Adrenal gland (tissue), 12 donors: ENCODE results near the gene WFDC1. TPM values are rescaled to one million over a fixed set of nuclear protein-coding genes. Genes with fewer than 3 reads are reported as not detected.

Source experiments
- DNase-seq, 7 donors: peaks; one replicate each; pipeline ENCODE4 v3.0.0-alpha.2; 2019 to 2020
- H3K27ac ChIP-seq, 5 donors: fragments of 200-600 bp; sonication (generic) in 4 of 5; 1 replicate in 3 of 5; 2 replicates in 2 of 5; pipeline versions ENCODE4 v1.5.1 to v1.8.0; 2016 to 2020; ENCODE audit warnings: mild to moderate bottlenecking in 1 of 5
- H3K27me3 ChIP-seq: fragments of 200-600 bp; 2 replicates; pipeline ENCODE4 v1.8.0; 2021
- H3K36me3 ChIP-seq, 2 donors: fragments of 200-600 bp; replicated peaks in 1 of 2; 1 replicate in 1 of 2; 2 replicates in 1 of 2; pipeline versions ENCODE4 v1.5.1 to v1.8.0; 2018 to 2022
- H3K4me1 ChIP-seq, 2 donors: fragments of 200-600 bp; replicated peaks in 1 of 2; 1 replicate in 1 of 2; 2 replicates in 1 of 2; pipeline versions ENCODE4 v1.5.1 to v1.8.0; 2018 to 2021
- H3K4me3 ChIP-seq, 4 donors: fragments of 200-600 bp; sonication (generic) in 3 of 4; one replicate each; pipeline ENCODE4 v1.5.1; 2016 to 2018
- H3K9me3 ChIP-seq, 3 donors: fragments of 200-600 bp; sonication (generic) in 1 of 3; replicated peaks in 1 of 3; 1 replicate in 2 of 3; 2 replicates in 1 of 3; pipeline versions ENCODE4 v1.5.1 to v1.8.0; 2016 to 2021
- POLR2A ChIP-seq, 2 donors: fragments of 450-650 bp; IDR thresholded peaks; one replicate each; pipeline ENCODE4 v1.6.1; 2017; ENCODE audit warnings: antibody characterized with exemption in 2 of 2, mild to moderate bottlenecking in 2 of 2, moderate library complexity in 1 of 2
- WGBS, 4 donors: extraction: QIAGEN DNeasy Blood & Tissue Kit in 2 of 4; methylation state at CpG; one replicate each; pipeline versions ENCODE4 v1.1.5 to v1.1.7; 2013 to 2017; 5-methylcytosine and 5-hydroxymethylcytosine counted together
- intact Hi-C, 2 donors: fragments of 100-400 bp; cut with DNase I; formaldehyde crosslinking; loops; one replicate each; pipeline versions ENCODE4 v1.14.1 to v1.15.0; 2022 to 2023
- polyA plus RNA-seq, 3 donors: library from polyadenylated mRNA; stranded (reverse); fragments of 200-250 nt in 2 of 3; fragments of 350-450 nt in 1 of 3; fragmentation: Illumina TruSeq in 1 of 3; extraction: RNeasy Lipid Tissue Mini Kit (QIAGEN cat#74804) in 1 of 3; gene quantifications; one replicate each; pipeline ENCODE4 v1.2.3, GENCODE V29; 2013 to 2014
- total RNA-seq, 9 donors: library from RNA; depleted of rRNA in 4 of 9; stranded (reverse); fragments of >200 nt in 4 of 9; fragments of 120-200 nt in 1 of 9; fragmentation: NEBNext Ultra II Directional in 1 of 9; extraction: Animal tissue kit (Norgen Biotek cat#: 25700) in 1 of 9; gene quantifications; one replicate each; pipeline versions ENCODE4 v1.1.0 to v1.2.4, GENCODE V29; 2013 to 2023
- TF ChIP-seq, protein P1 (sequence below), 6 experiments: fragments of 450-650 bp in 4 of 6; fragments of 200-600 bp in 2 of 6; sonication (generic) in 1 of 6; IDR thresholded peaks; 1 replicate in 5 of 6; 2 replicates in 1 of 6; pipeline versions ENCODE4 v1.5.1 to v1.8.0; 2016 to 2021; ENCODE audit warnings: antibody characterized with exemption in 6 of 6, mild to moderate bottlenecking in 2 of 6, moderate library complexity in 1 of 6
- donor health status: healthy with polysubstance abuse.
- donor health status: Bipolar disorder and iron deficiency.
- donor health status: DM: yes; HTN: yes; CAD: no.
- donor health status: DM: no; HTN: no; CAD: no.
- donor health status: DM: no; HTN: no; CAD: no.
- donor health status: DM: yes; HTN: yes; CAD: no.

Gene WFDC1
- total and polyA plus RNA-seq, 12 donors = 9.6 to 284 (median 39.8) TPM

DNA sequence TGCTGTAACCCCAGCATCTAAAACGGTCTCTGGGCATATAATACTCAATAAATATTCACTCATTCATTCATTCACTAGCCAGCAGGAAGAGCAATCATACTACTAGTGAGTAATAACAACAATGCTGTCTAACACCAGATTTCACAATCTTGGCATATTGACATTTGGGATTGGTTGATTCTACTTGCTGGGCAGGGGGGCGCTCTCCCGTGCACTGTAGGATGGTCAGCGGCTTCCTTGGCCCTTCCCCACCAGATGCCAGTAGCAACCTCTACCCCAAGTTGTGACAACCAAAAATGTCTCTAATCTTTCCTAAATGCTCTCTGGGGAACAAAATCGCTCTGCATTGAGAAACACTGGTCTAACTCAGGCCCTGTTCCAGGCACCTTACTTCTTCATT lies 20.7 kb downstream of the WFDC1 start:
- peaks cover 12% of the 10 kb centered on the region for H3K27me3 ChIP-seq
- no peaks in the 10 kb centered on the region for H3K36me3 ChIP-seq
- TF ChIP-seq, protein P1, sequence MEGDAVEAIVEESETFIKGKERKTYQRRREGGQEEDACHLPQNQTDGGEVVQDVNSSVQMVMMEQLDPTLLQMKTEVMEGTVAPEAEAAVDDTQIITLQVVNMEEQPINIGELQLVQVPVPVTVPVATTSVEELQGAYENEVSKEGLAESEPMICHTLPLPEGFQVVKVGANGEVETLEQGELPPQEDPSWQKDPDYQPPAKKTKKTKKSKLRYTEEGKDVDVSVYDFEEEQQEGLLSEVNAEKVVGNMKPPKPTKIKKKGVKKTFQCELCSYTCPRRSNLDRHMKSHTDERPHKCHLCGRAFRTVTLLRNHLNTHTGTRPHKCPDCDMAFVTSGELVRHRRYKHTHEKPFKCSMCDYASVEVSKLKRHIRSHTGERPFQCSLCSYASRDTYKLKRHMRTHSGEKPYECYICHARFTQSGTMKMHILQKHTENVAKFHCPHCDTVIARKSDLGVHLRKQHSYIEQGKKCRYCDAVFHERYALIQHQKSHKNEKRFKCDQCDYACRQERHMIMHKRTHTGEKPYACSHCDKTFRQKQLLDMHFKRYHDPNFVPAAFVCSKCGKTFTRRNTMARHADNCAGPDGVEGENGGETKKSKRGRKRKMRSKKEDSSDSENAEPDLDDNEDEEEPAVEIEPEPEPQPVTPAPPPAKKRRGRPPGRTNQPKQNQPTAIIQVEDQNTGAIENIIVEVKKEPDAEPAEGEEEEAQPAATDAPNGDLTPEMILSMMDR (IDR thresholded peaks at IDR 0.05) = no peak
- no peak for TF ChIP-seq POLR2A (IDR thresholded peaks at IDR 0.05)
- H3K4me3 ChIP-seq = no peak overlapping the region
- WGBS, 4 donors = 68 to 78% (median 76%) methylated on average over 5 of the region's 5 CpGs
- no peak overlapping the region for H3K27ac ChIP-seq
- DNase-seq = no peak
- intact Hi-C loops = no loop called here
- H3K4me1 ChIP-seq = peaks cover 0 to 2% of the 10 kb centered on the region in 2 donors
- H3K9me3 ChIP-seq = no peaks in the 10 kb centered on the region

DNA sequence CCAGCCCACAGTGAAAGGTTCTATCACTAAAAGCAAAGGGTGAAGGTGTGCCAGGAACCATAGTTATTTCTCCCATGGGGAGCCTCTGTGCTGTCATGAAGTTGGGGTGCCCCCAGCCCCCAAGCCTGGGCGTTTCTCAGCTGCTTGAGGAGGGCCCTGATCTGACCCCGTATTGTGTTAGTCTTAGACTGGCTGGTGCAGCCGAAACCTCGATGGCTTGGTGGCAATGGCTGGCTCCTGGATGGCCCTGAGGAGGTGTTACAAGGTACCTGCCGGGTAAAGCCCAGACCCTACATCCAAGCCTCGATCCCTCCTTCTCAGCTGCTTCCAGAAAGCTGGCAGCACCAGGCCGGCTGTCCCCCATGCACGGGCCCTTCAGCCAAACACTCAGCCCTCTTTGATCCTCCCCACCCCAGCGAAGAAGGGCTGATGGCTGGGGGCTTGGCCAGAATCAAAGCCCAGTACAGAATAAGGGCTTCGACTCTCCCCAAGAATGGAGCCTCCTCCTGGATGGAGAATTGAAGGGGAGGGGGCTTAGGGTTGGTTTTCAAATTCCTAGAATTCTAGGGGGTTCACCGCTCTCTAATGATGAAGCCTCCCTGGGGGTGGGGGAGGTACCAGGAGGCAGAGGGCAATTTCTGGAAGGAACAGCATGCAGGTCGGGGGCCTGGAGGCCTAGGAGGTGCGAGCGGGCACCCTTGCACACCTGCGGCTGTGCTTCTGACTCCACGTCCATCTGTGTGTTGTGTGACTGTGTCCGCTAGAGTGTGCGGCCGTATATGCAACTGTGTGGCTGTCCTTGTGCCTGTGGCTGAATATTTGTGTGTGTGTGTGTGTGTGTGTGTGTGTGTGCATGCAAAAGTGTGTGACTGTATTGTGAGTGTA lies 23.7 kb downstream of the WFDC1 start:
- 82 to 85% (median 83%) methylated on average over 11 to 19 of the region's 19 CpGs for WGBS, 4 donors
- Histone ChIP-seq H3K36me3 (no peaks in the 10 kb centered on the region), H3K4me1 (no peaks in the 10 kb centered on the region), H3K9me3 (no peaks in the 10 kb centered on the region), H3K27me3 (no peaks in the 10 kb centered on the region), H3K4me3 (no peak overlapping the region), H3K27ac (no peak overlapping the region)
- no peak for TF ChIP-seq POLR2A (IDR thresholded peaks at IDR 0.05)
- TF ChIP-seq, protein P1 (IDR thresholded peaks at IDR 0.05) = no peak
- intact Hi-C loops = no loop called here
- no peak for DNase-seq

DNA sequence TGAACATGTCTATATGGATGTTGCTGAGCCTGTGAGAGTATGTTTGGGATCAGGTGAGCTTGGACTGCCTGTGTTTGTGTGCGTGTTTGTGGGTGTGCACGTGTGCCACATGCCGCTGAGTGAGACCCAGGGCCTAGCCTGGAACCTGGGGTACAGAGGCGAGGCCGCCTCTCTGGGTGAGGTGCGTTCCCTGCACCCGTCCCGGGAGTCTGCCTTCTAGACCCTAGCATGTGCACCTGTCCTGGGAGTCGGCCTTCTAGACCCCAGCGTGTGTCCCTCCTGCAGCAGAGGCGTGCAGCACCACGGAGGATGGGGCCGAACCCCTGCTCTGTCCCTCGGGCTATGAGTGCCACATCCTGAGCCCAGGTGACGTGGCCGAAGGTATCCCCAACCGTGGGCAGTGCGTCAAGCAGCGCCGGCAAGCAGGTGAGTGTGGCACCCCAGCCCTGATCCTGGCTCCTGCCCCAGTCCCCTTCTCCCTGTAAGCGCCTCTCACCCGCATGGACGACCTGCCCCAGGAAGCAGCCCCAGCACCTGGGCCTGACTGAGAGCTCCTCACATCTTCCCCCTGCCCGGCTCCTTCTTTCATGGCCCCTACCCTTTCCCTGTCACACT lies 24.6 kb downstream of the WFDC1 start:
- WGBS, 4 donors = 80 to 94% (median 92%) methylated on average over 6 to 24 of the region's 24 CpGs
- no peaks in the 10 kb centered on the region for H3K4me1 ChIP-seq
- TF ChIP-seq, protein P1 (IDR thresholded peaks at IDR 0.05) = no peak
- TF ChIP-seq POLR2A (IDR thresholded peaks at IDR 0.05) = no peak
- H3K36me3 ChIP-seq = no peaks in the 10 kb centered on the region
- H3K27ac ChIP-seq = no peak overlapping the region
- H3K4me3 ChIP-seq = no peak overlapping the region
- no peaks in the 10 kb centered on the region for H3K9me3 ChIP-seq
- H3K27me3 ChIP-seq = no peaks in the 10 kb centered on the region
- DNase-seq = no peak
- intact Hi-C loops = no loop called here

DNA sequence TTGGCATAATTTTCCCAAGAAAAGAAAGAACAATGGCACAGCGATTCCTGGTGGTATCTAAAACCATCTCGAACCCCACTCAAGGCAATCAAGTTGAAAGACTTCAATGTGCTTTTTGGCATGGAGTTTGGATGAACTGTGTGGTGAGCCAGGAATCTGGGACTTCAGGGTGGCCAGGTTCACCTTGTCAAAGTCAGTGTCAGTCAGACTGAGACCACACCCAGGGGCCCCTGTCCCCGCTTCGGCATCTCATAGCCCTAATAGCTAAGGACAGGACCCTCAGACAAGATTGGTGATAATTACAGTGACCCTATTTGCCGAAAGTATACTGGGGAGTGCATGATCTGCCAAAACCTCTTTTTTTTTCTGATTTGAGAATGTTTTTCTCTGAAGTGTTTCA lies 25.8 kb downstream of the WFDC1 start:
- DNase-seq = no peak
- no peaks in the 10 kb centered on the region for H3K9me3 ChIP-seq
- H3K4me1 ChIP-seq = no peaks in the 10 kb centered on the region
- H3K36me3 ChIP-seq = no peaks in the 10 kb centered on the region
- H3K27me3 ChIP-seq = no peaks in the 10 kb centered on the region
- no peak overlapping the region for H3K27ac ChIP-seq
- 78 to 87% (median 84%) methylated on average over 5 of the region's 5 CpGs for WGBS, 4 donors
- intact Hi-C loops = no loop called here
- TF ChIP-seq, protein P1 (IDR thresholded peaks at IDR 0.05) = no peak
- TF ChIP-seq POLR2A (IDR thresholded peaks at IDR 0.05) = no peak
- H3K4me3 ChIP-seq = no peak overlapping the region
